Prostate gland (tissue), 2 donors: ENCODE data around the gene RSPRY1.

ENCODE experiments used
- POLR2A ChIP-seq: fragments of 450-650 bp; IDR thresholded peaks from one replicate; pipeline ENCODE4 v1.6.1; 2016; ENCODE audit warnings: antibody characterized with exemption, mild to moderate bottlenecking
- POLR2AphosphoS5 ChIP-seq: sonication (generic); formaldehyde crosslinking; IDR thresholded peaks from one replicate; pipeline ENCODE4 v1.6.1; 2017; ENCODE audit warnings: antibody characterized with exemption
- TF ChIP-seq, protein P1 (sequence below), 4 experiments: fragments of 200-600 bp in 2 of 4; fragments of 450-650 bp in 2 of 4; sonication (generic) in 2 of 4; IDR thresholded peaks; 1 replicate in 3 of 4; 2 replicates in 1 of 4; pipeline ENCODE4 v1.5.1; 2016 to 2019; ENCODE audit warnings: antibody characterized with exemption in 4 of 4, mild to moderate bottlenecking in 2 of 4, moderate library complexity in 2 of 4

DNA sequence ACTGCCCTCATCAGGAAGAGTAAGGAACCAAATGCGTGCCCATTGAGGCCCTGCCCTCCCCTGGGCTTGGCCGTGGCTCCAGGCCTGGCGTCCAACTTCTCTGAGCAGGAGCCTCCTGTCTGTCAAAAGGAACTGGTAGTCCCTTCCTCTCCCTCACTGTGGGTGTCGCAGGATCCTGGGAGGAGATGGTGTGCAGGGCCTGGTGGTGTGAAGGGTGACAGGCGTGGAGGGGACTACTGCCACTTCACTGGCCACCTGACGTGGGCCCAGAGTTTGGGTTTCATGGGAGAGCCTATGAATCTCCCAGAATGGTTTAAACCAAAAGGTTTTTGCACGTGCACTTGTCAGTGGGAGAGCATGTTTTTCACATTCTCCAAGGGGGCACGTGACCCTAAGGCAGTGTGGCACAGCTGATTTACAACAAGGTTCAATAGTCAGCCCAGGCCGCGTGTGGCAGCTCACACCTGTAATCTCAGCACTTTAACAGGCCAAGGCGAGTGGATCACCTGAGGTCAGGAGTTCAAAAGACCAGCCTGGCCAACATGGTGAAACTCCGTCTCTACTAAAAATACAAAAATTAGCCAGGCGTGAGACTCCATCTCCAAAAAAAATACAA is 71.4 kb downstream of the RSPRY1 start:
- TF ChIP-seq, protein P1, sequence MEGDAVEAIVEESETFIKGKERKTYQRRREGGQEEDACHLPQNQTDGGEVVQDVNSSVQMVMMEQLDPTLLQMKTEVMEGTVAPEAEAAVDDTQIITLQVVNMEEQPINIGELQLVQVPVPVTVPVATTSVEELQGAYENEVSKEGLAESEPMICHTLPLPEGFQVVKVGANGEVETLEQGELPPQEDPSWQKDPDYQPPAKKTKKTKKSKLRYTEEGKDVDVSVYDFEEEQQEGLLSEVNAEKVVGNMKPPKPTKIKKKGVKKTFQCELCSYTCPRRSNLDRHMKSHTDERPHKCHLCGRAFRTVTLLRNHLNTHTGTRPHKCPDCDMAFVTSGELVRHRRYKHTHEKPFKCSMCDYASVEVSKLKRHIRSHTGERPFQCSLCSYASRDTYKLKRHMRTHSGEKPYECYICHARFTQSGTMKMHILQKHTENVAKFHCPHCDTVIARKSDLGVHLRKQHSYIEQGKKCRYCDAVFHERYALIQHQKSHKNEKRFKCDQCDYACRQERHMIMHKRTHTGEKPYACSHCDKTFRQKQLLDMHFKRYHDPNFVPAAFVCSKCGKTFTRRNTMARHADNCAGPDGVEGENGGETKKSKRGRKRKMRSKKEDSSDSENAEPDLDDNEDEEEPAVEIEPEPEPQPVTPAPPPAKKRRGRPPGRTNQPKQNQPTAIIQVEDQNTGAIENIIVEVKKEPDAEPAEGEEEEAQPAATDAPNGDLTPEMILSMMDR (IDR thresholded peaks at IDR 0.05), result no peak
- TF ChIP-seq POLR2A, result no peak
- no peak for TF ChIP-seq POLR2AphosphoS5
